ENCODE results near the gene RNF20.
"Not testable (repeated sequence)": the region's sequence is repeated elsewhere in the genome, so short reads cannot be mapped to it uniquely, and the experiment has no call there.

RNF20 gene, protein sequence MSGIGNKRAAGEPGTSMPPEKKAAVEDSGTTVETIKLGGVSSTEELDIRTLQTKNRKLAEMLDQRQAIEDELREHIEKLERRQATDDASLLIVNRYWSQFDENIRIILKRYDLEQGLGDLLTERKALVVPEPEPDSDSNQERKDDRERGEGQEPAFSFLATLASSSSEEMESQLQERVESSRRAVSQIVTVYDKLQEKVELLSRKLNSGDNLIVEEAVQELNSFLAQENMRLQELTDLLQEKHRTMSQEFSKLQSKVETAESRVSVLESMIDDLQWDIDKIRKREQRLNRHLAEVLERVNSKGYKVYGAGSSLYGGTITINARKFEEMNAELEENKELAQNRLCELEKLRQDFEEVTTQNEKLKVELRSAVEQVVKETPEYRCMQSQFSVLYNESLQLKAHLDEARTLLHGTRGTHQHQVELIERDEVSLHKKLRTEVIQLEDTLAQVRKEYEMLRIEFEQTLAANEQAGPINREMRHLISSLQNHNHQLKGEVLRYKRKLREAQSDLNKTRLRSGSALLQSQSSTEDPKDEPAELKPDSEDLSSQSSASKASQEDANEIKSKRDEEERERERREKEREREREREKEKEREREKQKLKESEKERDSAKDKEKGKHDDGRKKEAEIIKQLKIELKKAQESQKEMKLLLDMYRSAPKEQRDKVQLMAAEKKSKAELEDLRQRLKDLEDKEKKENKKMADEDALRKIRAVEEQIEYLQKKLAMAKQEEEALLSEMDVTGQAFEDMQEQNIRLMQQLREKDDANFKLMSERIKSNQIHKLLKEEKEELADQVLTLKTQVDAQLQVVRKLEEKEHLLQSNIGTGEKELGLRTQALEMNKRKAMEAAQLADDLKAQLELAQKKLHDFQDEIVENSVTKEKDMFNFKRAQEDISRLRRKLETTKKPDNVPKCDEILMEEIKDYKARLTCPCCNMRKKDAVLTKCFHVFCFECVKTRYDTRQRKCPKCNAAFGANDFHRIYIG

DNA sequence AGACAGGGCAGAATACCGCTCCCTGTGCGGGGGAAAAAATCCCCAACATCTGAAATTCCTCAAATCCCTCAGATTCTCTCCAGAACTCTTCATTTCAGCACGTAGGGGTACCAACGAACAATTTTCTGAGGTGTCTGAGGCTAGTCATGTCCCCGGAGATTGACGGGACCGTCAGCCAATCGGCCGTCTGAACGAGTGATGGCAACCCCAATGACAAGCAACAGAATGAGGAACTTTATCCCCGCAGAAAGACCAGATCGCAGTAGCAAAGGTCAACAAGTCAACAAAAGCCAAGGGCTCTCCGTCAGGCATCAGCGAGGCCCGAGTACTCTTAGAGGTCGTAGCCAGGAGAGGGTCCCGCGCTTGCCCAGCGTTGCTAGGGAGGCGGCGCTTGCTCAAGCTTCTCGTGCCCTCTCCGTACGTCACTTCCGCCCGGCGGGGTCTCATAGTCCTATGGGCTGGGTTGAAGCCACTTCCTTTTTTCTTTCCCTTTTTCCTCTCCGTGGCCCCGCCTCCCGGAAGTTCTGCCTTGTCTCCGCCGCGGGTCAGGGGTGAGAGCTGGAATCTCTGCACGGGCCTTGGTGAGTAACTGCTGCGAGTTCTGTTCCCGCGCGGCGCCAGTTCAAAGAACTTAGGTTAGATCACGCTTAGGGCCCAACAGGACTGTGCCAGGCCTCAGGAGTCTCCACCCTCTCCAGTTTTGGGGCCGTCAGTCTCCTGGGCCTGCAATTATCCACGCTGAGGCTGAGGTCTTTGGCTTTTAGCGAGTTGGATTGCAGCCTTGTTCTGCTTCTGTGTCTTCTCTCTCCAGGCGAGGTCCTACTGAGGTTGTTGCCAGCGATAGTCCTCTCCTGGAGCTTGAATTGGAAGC is at the start of gene RNF20:
RNF20 (plus strand) TSS at position 520 of the 871 bp plus-strand sequence. CDS start 1,571 bp downstream, outside the sequence.
- peak; percentile 99 for DNase-seq (ENCODE audit: low spot score)

DNA sequence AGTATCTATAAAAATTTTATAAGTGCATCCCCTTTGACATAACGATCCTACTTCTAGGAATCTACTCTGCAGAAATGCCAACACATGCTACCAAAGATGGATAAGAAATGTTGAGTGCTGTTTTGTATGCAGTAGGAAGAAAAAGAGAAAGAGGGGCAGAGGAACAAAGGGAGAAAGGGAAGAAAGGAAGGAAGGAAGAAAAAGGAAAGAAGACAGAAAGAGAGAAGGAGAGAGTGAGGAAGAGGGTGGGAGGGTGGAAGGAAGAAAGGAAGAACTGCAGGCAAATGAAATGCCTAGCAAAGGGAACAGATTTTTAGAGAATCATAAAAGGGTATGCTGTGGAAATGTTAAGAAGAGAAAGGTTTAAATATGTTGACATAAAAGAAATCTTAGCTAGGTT is 49.6 kb upstream of the RNF20 start:
- DNase-seq (ENCODE audit: low spot score) = no peak

DNA sequence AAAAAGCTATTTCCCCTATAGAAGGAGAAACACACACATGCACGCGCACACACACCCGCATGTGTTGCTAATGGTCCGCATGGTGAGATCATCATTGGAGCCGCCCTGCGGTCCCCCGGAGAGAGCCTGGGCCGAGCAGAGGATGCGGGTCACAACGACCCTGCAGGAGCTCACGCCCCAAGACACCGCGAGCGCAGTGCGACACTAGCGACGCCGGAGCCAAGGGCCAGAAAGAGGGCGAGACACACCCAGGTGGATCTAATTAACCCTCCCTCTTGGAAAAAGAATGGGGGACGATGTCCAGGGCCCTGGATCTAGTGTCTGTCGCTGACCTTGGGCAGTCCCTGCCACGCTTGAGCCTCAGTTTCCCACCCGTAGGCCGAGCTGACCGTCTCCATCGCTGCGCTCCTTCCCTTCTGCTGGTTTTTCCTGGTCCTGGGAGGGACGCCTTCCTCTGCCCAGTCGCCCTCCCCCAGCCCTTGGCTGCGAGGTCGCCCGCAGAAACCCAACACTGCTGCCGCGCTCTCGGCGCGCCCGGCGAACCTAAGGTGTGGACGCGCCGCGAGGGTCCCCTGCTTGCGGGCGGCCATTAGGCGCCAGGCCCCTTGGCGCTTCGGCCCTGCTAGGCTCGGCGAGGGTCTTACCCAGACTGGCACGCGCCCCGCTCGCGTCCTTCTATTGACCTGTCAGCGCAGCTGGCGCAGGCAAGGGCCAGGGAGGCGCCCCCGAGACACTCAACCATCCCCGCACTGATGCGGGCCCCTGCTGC is 47.5 kb upstream of the RNF20 start:
- DNase-seq (ENCODE audit: low spot score) = no peak

DNA sequence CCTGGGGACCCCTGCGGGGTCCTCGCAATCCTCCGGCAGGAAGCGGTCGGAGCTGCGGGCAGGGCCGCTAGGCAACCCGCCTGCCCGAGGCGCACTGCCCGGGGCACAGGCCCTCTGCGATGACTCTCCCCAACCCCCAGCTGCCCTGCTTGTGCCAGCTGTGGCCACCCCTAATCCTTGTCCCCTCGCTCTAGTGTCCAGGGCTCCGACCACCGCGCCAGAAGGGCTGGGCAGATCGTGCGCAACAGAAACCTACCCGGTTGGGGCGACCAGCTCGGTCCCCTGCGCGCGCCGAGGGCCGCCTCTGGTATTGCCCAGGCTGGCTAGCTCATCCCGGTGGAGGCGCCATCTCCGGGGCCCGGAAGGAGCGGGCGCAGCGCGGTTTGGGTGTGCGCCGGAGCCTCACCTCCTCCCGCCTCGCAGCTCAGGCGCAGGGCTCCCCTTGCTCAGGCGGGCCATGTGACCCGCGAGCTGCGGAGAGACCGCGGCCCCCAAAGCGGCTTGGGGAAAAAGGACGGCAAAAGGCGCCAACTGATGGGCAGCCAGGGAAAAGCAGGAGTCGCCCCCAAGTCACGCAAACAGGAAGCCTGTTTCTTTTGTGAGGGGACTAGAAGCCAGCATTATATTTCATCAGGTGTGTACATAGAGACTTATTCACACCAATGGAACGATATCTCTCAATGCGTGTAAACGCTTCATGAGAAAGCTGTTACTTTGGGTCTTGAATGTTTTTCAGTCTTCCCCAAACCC is 46.8 kb upstream of the RNF20 start:
- peak; percentile 84 for DNase-seq (ENCODE audit: low spot score)

DNA sequence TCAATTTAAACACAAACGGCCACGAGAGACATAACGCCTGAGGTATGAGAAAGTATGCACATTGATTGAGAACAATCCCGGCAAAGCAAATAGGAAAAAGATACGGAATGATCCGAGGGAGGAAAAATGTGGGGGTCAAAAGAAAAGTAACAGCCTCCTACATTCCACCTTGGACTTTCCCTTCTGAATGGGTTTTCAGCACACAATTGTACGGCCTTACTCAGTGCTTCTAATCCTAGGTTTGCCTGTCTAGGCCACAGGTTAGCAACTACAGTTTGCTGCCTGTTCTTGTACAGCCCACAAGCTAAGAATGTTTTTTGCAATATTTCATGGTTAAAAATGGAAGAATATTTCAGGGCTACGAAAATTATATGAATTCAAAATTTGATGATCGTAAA is 46.2 kb upstream of the RNF20 start:
- no peak for DNase-seq (ENCODE audit: low spot score)

DNA sequence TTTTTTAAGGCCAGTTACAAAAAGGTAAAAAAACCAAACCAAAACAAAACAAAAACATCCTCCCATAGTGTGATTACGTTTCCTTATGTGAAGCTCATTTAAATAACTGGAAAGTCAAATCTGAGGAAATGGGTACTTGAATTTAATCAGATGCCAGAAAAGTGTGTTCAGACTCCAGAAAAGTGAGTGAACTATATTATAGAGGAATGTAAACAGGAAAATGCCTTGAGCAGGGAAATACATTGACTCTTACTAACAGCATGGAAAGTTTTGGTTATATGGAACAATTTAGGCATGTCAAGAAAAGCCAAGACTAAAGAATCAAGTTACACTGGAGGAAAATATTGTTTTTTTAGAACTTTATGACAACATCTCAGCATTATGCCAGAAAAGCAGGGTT is 37.8 kb upstream of the RNF20 start:
- DNase-seq (ENCODE audit: low spot score) = no peak

DNA sequence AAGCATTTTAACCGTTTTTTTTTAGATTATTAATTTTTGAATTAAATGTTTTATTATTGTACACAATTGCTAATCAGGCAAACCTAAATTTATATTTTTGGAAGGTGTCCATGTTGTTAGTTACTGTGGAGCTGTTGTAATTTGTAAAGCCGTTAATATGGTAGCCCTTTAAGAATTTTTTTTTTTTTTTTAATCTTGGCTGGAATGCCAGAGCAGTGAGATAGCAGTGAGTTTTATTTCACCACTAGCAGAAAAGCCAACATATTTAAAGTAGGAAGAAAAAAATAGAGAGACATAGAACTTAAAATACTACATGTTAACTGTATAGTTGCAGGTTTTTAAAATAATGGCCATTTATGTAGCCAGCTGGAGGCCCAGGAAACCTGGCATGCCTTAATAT is 35.3 kb upstream of the RNF20 start:
- DNase-seq (ENCODE audit: low spot score) = no peak

DNA sequence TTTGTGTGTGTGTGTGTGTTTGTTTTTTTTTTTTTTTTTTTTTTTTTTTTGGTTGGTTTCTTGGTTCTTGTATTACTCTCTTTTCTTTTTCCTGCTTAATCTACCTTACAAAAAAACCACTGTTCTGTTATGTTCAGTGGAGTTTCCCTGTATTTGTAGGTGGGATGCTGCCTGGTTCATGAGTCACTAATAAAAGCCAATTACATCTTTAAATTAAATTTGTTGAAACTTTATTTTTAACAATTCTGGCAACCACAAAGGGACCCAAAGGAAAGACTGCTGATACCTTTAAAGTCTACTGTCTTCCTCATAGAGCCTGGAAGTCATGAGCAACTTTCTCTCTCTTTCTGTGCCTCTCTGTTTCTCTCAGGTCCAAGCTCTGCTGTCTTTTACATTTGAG is 29.5 kb upstream of the RNF20 start:
- no peak for DNase-seq (ENCODE audit: low spot score)

DNA sequence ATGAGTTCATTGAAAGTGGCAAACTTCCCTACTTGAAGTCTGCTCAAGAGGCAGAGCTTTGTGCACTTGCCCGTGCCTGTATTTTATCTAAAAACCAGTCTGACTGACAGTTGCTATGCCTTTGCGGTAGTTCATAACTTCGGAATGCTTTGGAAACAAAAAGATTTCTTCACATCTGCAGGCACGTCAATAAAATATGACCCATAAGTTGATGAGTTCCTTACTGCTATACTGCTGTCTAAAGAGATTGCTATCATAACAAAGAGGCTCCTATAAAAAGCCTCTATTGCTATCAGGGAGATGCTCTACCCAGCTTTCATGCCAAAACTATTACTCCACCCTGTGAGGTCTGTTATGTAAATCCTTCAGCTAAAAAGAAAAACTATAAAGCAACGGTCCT is 25.4 kb upstream of the RNF20 start:
- DNase-seq (ENCODE audit: low spot score) = no peak

DNA sequence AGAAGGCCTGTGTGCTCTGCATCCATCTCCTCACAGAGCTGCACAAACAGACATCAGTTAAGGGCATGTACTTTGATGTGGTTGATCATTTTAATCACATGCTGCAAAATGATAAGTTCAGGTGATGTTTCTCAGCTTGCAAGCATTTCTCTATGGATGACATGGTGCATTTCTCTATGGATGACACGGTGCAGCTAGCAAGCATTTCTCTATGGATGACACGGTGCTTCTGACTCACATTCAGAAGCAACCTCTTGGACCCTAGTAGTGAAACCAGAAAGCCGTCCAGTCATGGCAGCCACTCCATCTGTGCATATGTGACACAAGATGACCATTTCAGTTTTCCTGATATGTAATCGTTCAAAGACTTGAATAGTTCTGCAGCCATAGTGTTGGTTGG is 24.1 kb upstream of the RNF20 start:
- no peak for DNase-seq (ENCODE audit: low spot score)

DNA sequence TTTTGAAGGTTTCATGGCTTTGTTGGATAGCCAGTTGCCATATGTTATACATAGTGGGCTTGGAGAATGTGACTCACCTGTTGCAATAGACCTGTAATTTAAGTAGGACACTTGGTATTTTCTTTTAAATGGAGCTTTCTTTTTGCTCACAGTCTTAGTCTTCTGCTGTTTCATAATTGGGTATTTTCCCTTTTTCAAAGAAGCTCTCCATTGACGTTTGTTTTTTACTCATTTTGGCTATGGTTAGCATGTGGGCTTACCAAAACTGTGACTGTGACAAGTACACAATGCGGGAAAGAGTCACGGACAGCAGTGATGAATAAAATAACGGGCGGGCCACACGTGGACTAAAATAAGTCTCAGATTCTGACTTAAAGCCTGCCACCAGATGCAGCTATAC is 23.2 kb upstream of the RNF20 start:
- DNase-seq (ENCODE audit: low spot score) = no peak

DNA sequence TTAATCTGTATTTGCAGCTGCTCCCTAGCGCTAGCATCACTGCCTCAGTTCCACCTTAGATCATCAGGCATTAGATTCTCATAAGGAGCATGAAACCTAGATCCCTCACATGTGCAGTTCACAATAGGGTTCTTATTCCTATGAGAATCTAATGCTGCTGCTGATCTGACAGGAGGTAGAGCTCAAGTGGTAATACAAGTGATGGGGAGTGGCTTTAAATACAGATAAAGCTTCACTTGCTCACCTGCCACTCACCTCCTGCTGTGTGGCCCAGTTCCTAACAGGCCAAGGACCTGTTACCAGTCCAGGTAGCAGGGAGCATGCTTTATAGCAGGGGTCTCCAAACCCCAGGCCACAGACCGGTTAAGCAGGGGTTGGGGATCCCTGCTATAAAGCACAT is 22.6 kb upstream of the RNF20 start:
- no peak for DNase-seq (ENCODE audit: low spot score)

DNA sequence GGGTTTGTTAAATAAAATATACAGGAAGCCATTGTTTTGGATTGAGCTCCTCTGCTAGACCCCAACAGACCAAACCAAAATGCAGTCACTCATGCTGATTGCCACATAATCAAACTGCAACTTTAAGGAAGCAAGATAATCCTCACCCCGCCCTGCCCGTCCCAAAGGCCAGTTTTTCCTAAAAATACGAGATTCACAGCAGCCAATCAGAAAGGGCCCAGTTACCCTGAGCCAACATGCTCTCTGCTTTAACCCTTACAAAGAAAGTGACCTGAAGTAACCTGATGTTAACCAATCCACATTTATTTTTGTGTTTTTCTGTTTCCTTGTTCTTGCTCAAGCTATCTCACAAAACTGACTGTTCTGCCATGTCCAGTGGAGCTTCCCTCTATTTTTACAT is 21.5 kb upstream of the RNF20 start:
- DNase-seq (ENCODE audit: low spot score) = no peak

DNA sequence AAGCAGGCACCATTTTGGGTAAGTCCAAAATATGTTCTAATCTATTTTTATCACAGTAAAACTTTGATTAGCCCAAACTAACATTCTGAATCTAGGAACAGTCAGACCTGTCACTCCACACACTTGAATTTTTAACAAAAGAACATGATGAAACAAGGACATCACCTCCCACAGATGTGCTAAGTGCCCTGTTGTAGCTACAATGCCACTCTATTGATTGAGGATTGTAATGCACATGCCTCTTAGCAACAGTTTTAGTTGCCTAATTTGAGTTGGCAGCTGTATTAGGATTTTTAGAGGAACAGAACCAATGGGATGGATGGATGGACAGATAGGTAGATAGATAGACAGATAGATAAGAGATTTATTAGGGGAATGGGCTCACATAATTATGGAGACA is 20.3 kb upstream of the RNF20 start:
- no peak for DNase-seq (ENCODE audit: low spot score)

DNA sequence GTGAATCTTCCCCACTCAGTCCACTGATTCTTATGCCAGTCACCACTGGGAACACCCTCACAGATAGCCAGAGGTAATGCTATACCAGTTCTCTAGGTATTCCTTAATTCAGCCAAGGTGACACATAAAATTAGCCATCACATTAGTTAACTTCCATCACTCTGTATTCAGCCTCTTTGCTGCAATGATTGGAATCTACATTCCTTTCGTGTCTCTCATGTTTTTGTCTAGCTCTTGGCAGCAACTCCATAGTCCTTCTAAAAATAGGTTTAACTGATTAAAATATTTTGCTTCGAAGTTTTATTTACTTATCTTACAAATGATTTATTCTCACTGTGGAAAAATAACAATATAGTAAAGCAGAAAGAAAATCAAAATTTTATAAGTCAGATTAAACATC is 19.6 kb upstream of the RNF20 start:
- DNase-seq (ENCODE audit: low spot score) = no peak

DNA sequence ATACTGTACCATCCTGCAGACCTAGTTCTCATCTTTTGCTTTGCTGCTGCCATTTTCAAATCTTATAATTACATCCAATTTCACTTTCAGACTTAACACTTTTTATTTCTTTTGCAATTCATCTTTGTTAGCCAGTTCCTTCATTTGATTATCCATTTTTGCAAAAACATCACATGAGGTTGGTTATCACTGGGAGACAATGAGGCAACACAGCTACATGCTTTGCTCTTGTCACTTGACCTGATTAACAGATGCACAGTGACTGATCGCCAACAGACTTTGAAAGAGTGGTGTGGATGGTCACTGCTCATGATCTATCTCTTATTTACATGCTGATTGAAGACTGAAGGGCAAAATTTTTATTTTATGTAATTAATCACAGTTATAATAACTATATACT is 17.0 kb upstream of the RNF20 start:
- no peak for DNase-seq (ENCODE audit: low spot score)

DNA sequence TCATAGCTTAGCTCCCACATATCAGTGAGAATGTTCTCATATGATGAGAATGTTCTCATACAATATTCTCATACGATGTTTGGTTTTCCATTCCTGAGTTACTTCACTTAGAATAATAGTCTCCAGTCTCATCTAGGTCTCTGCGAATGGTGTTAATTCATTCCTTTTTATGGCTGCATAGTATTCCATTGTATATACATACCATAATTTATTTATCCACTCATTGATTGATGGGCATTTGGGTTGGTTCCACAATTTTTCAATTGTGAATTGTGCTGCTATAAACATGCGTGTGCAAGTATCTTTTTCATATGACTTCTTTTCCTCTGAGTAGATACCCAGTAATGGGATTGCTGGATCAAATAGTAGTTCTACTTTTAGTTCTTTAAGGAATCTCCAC is 15.2 kb upstream of the RNF20 start:
- DNase-seq (ENCODE audit: low spot score) = not testable (repeated sequence)

DNA sequence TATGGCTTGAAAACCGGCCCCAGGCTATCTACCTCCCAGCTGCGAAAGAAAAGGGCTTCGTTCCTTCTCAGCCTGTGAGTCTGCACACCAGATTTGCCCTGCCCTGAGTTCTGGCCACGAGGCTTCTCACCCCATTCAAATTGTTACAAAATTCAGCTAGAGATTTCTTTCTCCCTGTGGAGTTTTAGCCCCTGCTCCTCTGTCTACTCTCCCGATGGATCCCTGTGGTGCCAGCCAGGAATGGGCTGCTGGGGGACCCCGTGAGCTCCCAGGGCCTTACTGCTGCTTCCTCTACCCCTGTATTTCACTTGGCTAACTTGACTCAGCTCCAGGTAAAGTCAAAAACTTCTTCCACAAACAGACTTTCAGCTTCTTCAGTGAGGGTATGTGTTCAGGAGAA is 9.3 kb upstream of the RNF20 start:
- DNase-seq (ENCODE audit: low spot score) = no peak

DNA sequence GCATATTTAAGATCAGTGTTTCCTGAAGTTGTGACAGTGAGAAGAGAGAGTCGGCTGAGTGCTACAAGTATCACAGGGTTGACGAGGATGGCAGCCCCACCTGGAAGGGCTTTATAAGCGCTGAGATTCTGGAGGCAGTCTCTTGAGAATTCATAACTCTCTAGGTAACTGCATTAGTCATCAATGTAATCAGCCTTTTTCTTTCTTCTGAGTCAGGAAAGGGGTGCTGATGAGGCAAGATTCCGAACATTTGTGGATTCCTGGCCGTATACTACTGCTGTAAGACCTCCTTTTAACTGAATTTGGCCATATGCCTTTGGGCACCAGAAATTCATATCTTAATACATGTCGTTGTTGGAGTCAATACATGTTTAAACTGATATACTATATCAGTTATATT is 6.6 kb upstream of the RNF20 start:
- no peak for DNase-seq (ENCODE audit: low spot score)

DNA sequence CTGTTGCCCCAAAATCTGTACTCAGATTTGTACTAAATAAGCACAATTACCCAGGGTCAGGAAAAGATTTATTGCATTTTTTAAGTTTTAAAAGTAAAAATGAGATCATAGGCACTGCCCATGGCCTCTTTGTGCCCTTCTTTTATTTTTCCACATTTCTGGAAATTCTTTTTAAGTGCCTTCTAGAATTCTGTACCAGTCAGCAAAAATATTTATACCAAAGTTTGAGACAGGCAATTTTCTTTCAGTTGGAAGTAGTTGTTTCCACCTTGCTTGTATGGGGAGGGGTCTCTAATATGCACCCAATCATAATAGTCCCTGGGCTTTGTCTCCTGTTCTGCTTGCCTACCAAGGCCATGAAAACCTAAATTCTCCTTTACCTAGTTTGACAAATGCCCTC is 5.6 kb upstream of the RNF20 start:
- no peak for DNase-seq (ENCODE audit: low spot score)
